Measurements from ENCODE around the gene UMOD. TPM values are rescaled to one million over a fixed set of nuclear protein-coding genes. Genes with fewer than 3 reads are reported as not detected.

The UMOD gene
- total RNA-seq, 2 experiments from 2014 or later: not detected

- no peaks in the 10 kb centered on the region for H3K36me3 ChIP-seq (ENCODE audit: insufficient read depth, low read length)
- Mint-ChIP-seq H3K36me3 (ENCODE audit: low read depth) (no peaks in the 10 kb centered on the region), H3K4me3 (no peak overlapping the region), H3K27me3 (peaks cover 17% of the 10 kb centered on the region), H3K27ac (no peak overlapping the region), H3K4me1 (ENCODE audit: low read depth) (no peaks in the 10 kb centered on the region), H3K9me3 (no peaks in the 10 kb centered on the region)
- DNase-seq: no peak
- TF ChIP-seq CTCF (IDR thresholded peaks at IDR 0.05): no peak
- no peaks in the 10 kb centered on the region for H3K4me1 ChIP-seq (ENCODE audit: insufficient read depth, low read length)
- ATAC-seq (ENCODE audit: poor library complexity): no peak
- ChIA-PET CTCF (no interaction called here), POLR2A (no interaction called here)
- no peak overlapping the region for H3K4me3 ChIP-seq (ENCODE audit: low read length)
- H3K9me3 ChIP-seq (ENCODE audit: control insufficient read depth in 1 of 2, insufficient read depth in 1 of 2, low read length in 2 of 2): no peaks in the 10 kb centered on the region
- H3K27me3 ChIP-seq (ENCODE audit: control insufficient read depth in 1 of 2, insufficient read depth in 2 of 2, low read length in 2 of 2): peaks cover 0 to 6% of the 10 kb centered on the region in 2 experiments
- intact Hi-C loops (cut with DNase I, micrococcal nuclease): no loop called here
- H3K27ac ChIP-seq (ENCODE audit: low read depth in 1 of 2, low read length in 2 of 2): no peak overlapping the region
These were observed 20.2 kb upstream of the UMOD start for GRCh38 chr16:20372701-20373100.

GRCh38 chr16:20369452-20370054 lies 17.0 kb upstream of the UMOD start:
- no peak for TF ChIP-seq CTCF (IDR thresholded peaks at IDR 0.05)
- Mint-ChIP-seq H3K36me3 (ENCODE audit: low read depth) (no peaks in the 10 kb centered on the region), H3K27ac (no peak overlapping the region), H3K27me3 (peaks cover 15% of the 10 kb centered on the region), H3K4me3 (no peak overlapping the region), H3K4me1 (ENCODE audit: low read depth) (no peaks in the 10 kb centered on the region), H3K9me3 (no peaks in the 10 kb centered on the region)
- POLR2A ChIA-PET: no interaction called here
- H3K4me1 ChIP-seq (ENCODE audit: insufficient read depth, low read length): no peaks in the 10 kb centered on the region
- intact Hi-C loops (cut with DNase I, micrococcal nuclease): no loop called here
- ATAC-seq (ENCODE audit: poor library complexity) (no peak), DNase-seq (no peak)
- CTCF ChIA-PET: no interaction called here
- no peaks in the 10 kb centered on the region for H3K36me3 ChIP-seq (ENCODE audit: insufficient read depth, low read length)
- H3K4me3 ChIP-seq (ENCODE audit: low read length): no peak overlapping the region
- H3K9me3 ChIP-seq (ENCODE audit: control insufficient read depth in 1 of 2, insufficient read depth in 1 of 2, low read length in 2 of 2): no peaks in the 10 kb centered on the region
- H3K27ac ChIP-seq (ENCODE audit: low read depth in 1 of 2, low read length in 2 of 2): no peak overlapping the region
- no peaks in the 10 kb centered on the region for H3K27me3 ChIP-seq (ENCODE audit: control insufficient read depth in 1 of 2, insufficient read depth in 2 of 2, low read length in 2 of 2)

GRCh38 chr16:20364051-20364450 lies 11.5 kb upstream of the UMOD start:
- Mint-ChIP-seq H3K27me3 (peaks cover 15% of the 10 kb centered on the region), H3K4me1 (ENCODE audit: low read depth) (no peaks in the 10 kb centered on the region), H3K27ac (no peak overlapping the region), H3K9me3 (no peaks in the 10 kb centered on the region), H3K36me3 (ENCODE audit: low read depth) (no peaks in the 10 kb centered on the region), H3K4me3 (no peak overlapping the region)
- Histone ChIP-seq H3K27me3 (ENCODE audit: control insufficient read depth in 1 of 2, insufficient read depth in 2 of 2, low read length in 2 of 2) (no peaks in the 10 kb centered on the region), H3K9me3 (ENCODE audit: control insufficient read depth in 1 of 2, insufficient read depth in 1 of 2, low read length in 2 of 2) (no peaks in the 10 kb centered on the region), H3K4me3 (ENCODE audit: low read length) (no peak overlapping the region), H3K4me1 (ENCODE audit: insufficient read depth, low read length) (no peaks in the 10 kb centered on the region), H3K36me3 (ENCODE audit: insufficient read depth, low read length) (no peaks in the 10 kb centered on the region), H3K27ac (ENCODE audit: low read depth in 1 of 2, low read length in 2 of 2) (no peak overlapping the region)
- DNase-seq (no peak), ATAC-seq (ENCODE audit: poor library complexity) (no peak)
- intact Hi-C loops (cut with DNase I, micrococcal nuclease): no loop called here
- CTCF ChIA-PET: no interaction called here
- TF ChIP-seq CTCF (IDR thresholded peaks at IDR 0.05): no peak
- POLR2A ChIA-PET: no interaction called here
